Small intestine (tissue), 7 donors: ENCODE results near the gene COL11A2. TPM values are rescaled to one million over a fixed set of nuclear protein-coding genes. Genes with fewer than 3 reads are reported as not detected.
A peak's percentile ranks its signal among the peaks of the same experiment; 100 is the strongest.

Experiments
- DNase-seq, 2 donors: peaks; one replicate each; pipeline versions ENCODE4 v3.0.0 to v3.0.0-alpha.2; 2013
- FAIRE-seq: peaks from 2 replicates; lab custom pipeline; 2012; peaks lifted over from hg19 to GRCh38; lab: Jason Lieb, UNC
- H3K27ac ChIP-seq, 3 donors: one replicate each; pipeline ENCODE4 v1.5.1; 2013; ENCODE audit warnings: low read length in 2 of 3, mild to moderate bottlenecking in 2 of 3, control low read depth in 1 of 3, inconsistent platforms in 1 of 3, low read depth in 1 of 3, moderate library complexity in 1 of 3
- H3K27me3 ChIP-seq, 3 donors: one replicate each; pipeline ENCODE4 v1.6.1; 2013; ENCODE audit warnings: low read length in 3 of 3, inconsistent platforms in 1 of 3; ENCODE audit not compliant: control insufficient read depth in 3 of 3, insufficient read depth in 3 of 3
- H3K36me3 ChIP-seq, 3 donors: one replicate each; pipeline ENCODE4 v1.6.1; 2013; ENCODE audit warnings: low read length in 3 of 3, inconsistent platforms in 1 of 3, low read depth in 1 of 3, mild to moderate bottlenecking in 1 of 3, moderate library complexity in 1 of 3; ENCODE audit not compliant: control insufficient read depth in 3 of 3, insufficient read depth in 2 of 3
- H3K4me1 ChIP-seq, 3 donors: one replicate each; pipeline ENCODE4 v1.6.1; 2013; ENCODE audit warnings: low read length in 2 of 3, inconsistent platforms in 1 of 3, low read depth in 1 of 3, mild to moderate bottlenecking in 1 of 3, moderate library complexity in 1 of 3; ENCODE audit not compliant: control insufficient read depth in 3 of 3, insufficient read depth in 2 of 3
- H3K4me3 ChIP-seq, 3 donors: one replicate each; pipeline ENCODE4 v1.5.1; 2013; ENCODE audit warnings: low read length in 3 of 3, control low read depth in 1 of 3, inconsistent platforms in 1 of 3, low read depth in 1 of 3, mild to moderate bottlenecking in 1 of 3, moderate library complexity in 1 of 3
- H3K9me3 ChIP-seq, 2 donors: one replicate each; pipeline ENCODE4 v1.6.1; 2013; ENCODE audit warnings: low read depth in 1 of 2, low read length in 1 of 2; ENCODE audit not compliant: control insufficient read depth in 2 of 2, insufficient read depth in 1 of 2
- WGBS, 3 donors: extraction: QIAGEN DNeasy Blood & Tissue Kit; methylation state at CpG; one replicate each; pipeline ENCODE4 v1.1.7; 2013; 5-methylcytosine and 5-hydroxymethylcytosine counted together
- polyA plus RNA-seq, 4 donors: library from polyadenylated mRNA; stranded (reverse) in 3 of 4; unstranded in 1 of 4; fragments of 200-250 nt in 3 of 4; fragments of 120-200 nt in 1 of 4; gene quantifications; one replicate each; pipeline versions ENCODE4 v1.2.1 to v1.2.3, GENCODE V29; 2013
- donor health status: healthy with polysubstance abuse.
- donor health status: control.
- donor health status: control.
- donor health status: Bipolar disorder and iron deficiency.
- donor health status: healthy.

The COL11A2 gene
- polyA plus RNA-seq, 4 donors = 0.27 to 7.5 (median 0.62) TPM

- H3K27me3 ChIP-seq = no peaks in the 10 kb centered on the region
- H3K27ac ChIP-seq = peak within 1 kb of the TSS; percentile 45 to 83 (median 57)
- peaks cover 5 to 26% (median 12%) of the 10 kb centered on the region in 3 donors for H3K36me3 ChIP-seq
- FAIRE-seq (no peak), DNase-seq (peak; percentile 94 to 96)
- H3K4me1 ChIP-seq = peaks cover 9 to 39% (median 10%) of the 10 kb centered on the region in 3 donors
- 0 to 1% (median 1%) methylated on average over 36 to 48 of the region's 48 CpGs for WGBS, 3 donors
- no peaks in the 10 kb centered on the region for H3K9me3 ChIP-seq
- H3K4me3 ChIP-seq = peak within 1 kb of the TSS; percentile 63 to 71 (median 68)
These were observed 12.3 kb upstream of the COL11A2 start, which contains the start of gene HSD17B8 for GRCh38 chr6:33204415-33205190. HSD17B8 (plus strand) TSS chr6:33204655; CDS start chr6:33204669, 14 bp downstream.

- 3% methylated on average over 4 of the region's 4 CpGs for WGBS, 3 donors
- no peaks in the 10 kb centered on the region for H3K9me3 ChIP-seq
- H3K4me3 ChIP-seq = peak overlapping the region in 2 of 3 donors; percentile 63 to 68
- peaks cover 9 to 39% (median 13%) of the 10 kb centered on the region in 3 donors for H3K4me1 ChIP-seq
- FAIRE-seq (no peak), DNase-seq (no peak)
- H3K27ac ChIP-seq = peak overlapping the region in 2 of 3 donors; percentile 2 to 37
- peaks cover 5 to 24% (median 12%) of the 10 kb centered on the region in 3 donors for H3K36me3 ChIP-seq
- no peaks in the 10 kb centered on the region for H3K27me3 ChIP-seq
These were observed 11.8 kb upstream of the COL11A2 start for GRCh38 chr6:33204165-33204414.

- Histone ChIP-seq H3K27me3 (no peaks in the 10 kb centered on the region), H3K4me3 (peak overlapping the region in 1 of 3 donors; percentile 68), H3K36me3 (peaks cover 5 to 24% (median 12%) of the 10 kb centered on the region in 3 donors), H3K4me1 (peaks cover 9 to 40% (median 16%) of the 10 kb centered on the region in 3 donors), H3K9me3 (no peaks in the 10 kb centered on the region), H3K27ac (peak overlapping the region in 2 of 3 donors; percentile 2 to 37)
- FAIRE-seq (no peak), DNase-seq (no peak)
- 85 to 86% (median 86%) methylated on average over 7 of the region's 7 CpGs for WGBS, 3 donors
These were observed 11.3 kb upstream of the COL11A2 start for GRCh38 chr6:33203443-33204164.

- Histone ChIP-seq H3K27me3 (no peaks in the 10 kb centered on the region), H3K4me1 (peaks cover 9 to 46% (median 16%) of the 10 kb centered on the region in 3 donors), H3K4me3 (no peak overlapping the region), H3K36me3 (peaks cover 5 to 28% (median 12%) of the 10 kb centered on the region in 3 donors), H3K9me3 (no peaks in the 10 kb centered on the region), H3K27ac (no peak overlapping the region)
- 87 to 92% (median 91%) methylated on average over 5 to 6 of the region's 6 CpGs for WGBS, 3 donors
- FAIRE-seq (no peak), DNase-seq (no peak)
These were observed 10.5 kb upstream of the COL11A2 start for GRCh38 chr6:33202799-33203198.

GRCh38 chr6:33201935-33202334 lies 9.7 kb upstream of the COL11A2 start:
- DNase-seq (no peak), FAIRE-seq (no peak)
- Histone ChIP-seq H3K9me3 (no peaks in the 10 kb centered on the region), H3K4me1 (peaks cover 9 to 40% (median 12%) of the 10 kb centered on the region in 3 donors), H3K27ac (no peak overlapping the region), H3K36me3 (peaks cover 5 to 34% (median 12%) of the 10 kb centered on the region in 3 donors), H3K4me3 (peak overlapping the region in 2 of 3 donors; percentile 85 to 96), H3K27me3 (no peaks in the 10 kb centered on the region)
- WGBS, 3 donors = 66 to 83% (median 76%) methylated on average over 6 of the region's 6 CpGs

GRCh38 chr6:33201147-33201545 lies 8.9 kb upstream of the COL11A2 start:
- FAIRE-seq (no peak), DNase-seq (no peak)
- no peaks in the 10 kb centered on the region for H3K27me3 ChIP-seq
- H3K27ac ChIP-seq = peak overlapping the region; percentile 92 to 99 (median 98)
- no peaks in the 10 kb centered on the region for H3K9me3 ChIP-seq
- WGBS, 3 donors = 1 to 2% (median 2%) methylated on average over 14 of the region's 14 CpGs
- H3K36me3 ChIP-seq = peaks cover 8 to 39% (median 17%) of the 10 kb centered on the region in 3 donors
- peak overlapping the region; percentile 79 to 96 (median 85) for H3K4me3 ChIP-seq
- H3K4me1 ChIP-seq = peaks cover 9 to 35% (median 12%) of the 10 kb centered on the region in 3 donors

GRCh38 chr6:33200219-33201146 lies 8.2 kb upstream of the COL11A2 start, which contains the start of the genes RXRB and SLC39A7:
RXRB (minus strand) TSS chr6:33200665; CDS start chr6:33200476, 189 bp downstream.
SLC39A7 (plus strand) TSS chr6:33200867; CDS start chr6:33201246, 379 bp downstream.
- Histone ChIP-seq H3K27me3 (no peaks in the 10 kb centered on the region), H3K4me3 (peak within 1 kb of the TSS; percentile 79 to 96 (median 85)), H3K9me3 (no peaks in the 10 kb centered on the region), H3K4me1 (peaks cover 9 to 31% (median 12%) of the 10 kb centered on the region in 3 donors), H3K36me3 (peaks cover 10 to 46% (median 20%) of the 10 kb centered on the region in 3 donors), H3K27ac (peak within 1 kb of the TSS; percentile 92 to 99 (median 98))
- DNase-seq (peak; percentile 99 to 100), FAIRE-seq (no peak)
- WGBS, 3 donors = 0% methylated on average over 64 to 68 of the region's 68 CpGs
